H7 (cell line): ENCODE results near the gene ETV6. TPM values are rescaled to one million over a fixed set of nuclear protein-coding genes. Genes with fewer than 3 reads are reported as not detected.

Experiments
- DNase-seq: peaks from one replicate; pipeline ENCODE4 v3.0.0; 2012
- H3K27me3 ChIP-seq: 2 replicates; pipeline ENCODE4 v1.6.0; 2011; ENCODE audit warnings: mild to moderate bottlenecking, low read length; ENCODE audit not compliant: control insufficient read depth, insufficient read depth
- H3K36me3 ChIP-seq: replicated peaks from 2 replicates; pipeline ENCODE4 v1.5.1; 2011; ENCODE audit warnings: low read length; ENCODE audit not compliant: control insufficient read depth, insufficient read depth
- H3K4me3 ChIP-seq: 2 replicates; pipeline ENCODE4 v1.5.1; 2011; ENCODE audit warnings: low read depth, mild to moderate bottlenecking, control low read depth, low read length, moderate library complexity; ENCODE audit not compliant: insufficient read depth
- total RNA-seq: library from RNA; depleted of rRNA; stranded (reverse); fragments of >200 nt; shearing (Covaris generic); gene quantifications from 2 replicates; pipeline ENCODE4 v1.2.3, GENCODE V29; 2014

The ETV6 gene
- total RNA-seq, 1 experiment from 2014 or later, result 5.7 TPM

- no peak for DNase-seq
- no peak overlapping the region for H3K4me3 ChIP-seq
- H3K36me3 ChIP-seq, result no peaks in the 10 kb centered on the region
- H3K27me3 ChIP-seq, result no peaks in the 10 kb centered on the region
These were observed 38.1 kb downstream of the ETV6 start for GRCh38 chr12:11687528-11687927.

GRCh38 chr12:11688379-11688778, 38.9 kb downstream of the ETV6 start:
- H3K27me3 ChIP-seq, result no peaks in the 10 kb centered on the region
- no peak for DNase-seq
- H3K36me3 ChIP-seq, result no peaks in the 10 kb centered on the region
- no peak overlapping the region for H3K4me3 ChIP-seq

GRCh38 chr12:11688831-11689230, 39.4 kb downstream of the ETV6 start:
- no peaks in the 10 kb centered on the region for H3K27me3 ChIP-seq
- DNase-seq, result no peak
- H3K36me3 ChIP-seq, result no peaks in the 10 kb centered on the region
- H3K4me3 ChIP-seq, result no peak overlapping the region

- H3K27me3 ChIP-seq, result no peaks in the 10 kb centered on the region
- no peaks in the 10 kb centered on the region for H3K36me3 ChIP-seq
- no peak for DNase-seq
- no peak overlapping the region for H3K4me3 ChIP-seq
These were observed 40.2 kb downstream of the ETV6 start for GRCh38 chr12:11689591-11690186.

GRCh38 chr12:11693067-11693466, 43.6 kb downstream of the ETV6 start:
- no peak for DNase-seq
- H3K36me3 ChIP-seq, result no peaks in the 10 kb centered on the region
- H3K4me3 ChIP-seq, result no peak overlapping the region
- no peaks in the 10 kb centered on the region for H3K27me3 ChIP-seq

- H3K4me3 ChIP-seq, result no peak overlapping the region
- no peaks in the 10 kb centered on the region for H3K36me3 ChIP-seq
- no peak for DNase-seq
- no peaks in the 10 kb centered on the region for H3K27me3 ChIP-seq
These were observed 44.1 kb downstream of the ETV6 start for GRCh38 chr12:11693601-11694000.

GRCh38 chr12:11694528-11694927, 45.1 kb downstream of the ETV6 start:
- no peak for DNase-seq
- H3K4me3 ChIP-seq, result no peak overlapping the region

GRCh38 chr12:11695321-11695720, 45.8 kb downstream of the ETV6 start:
- no peak for DNase-seq
- Histone ChIP-seq H3K4me3 (no peak overlapping the region), H3K27me3 (no peaks in the 10 kb centered on the region), H3K36me3 (no peaks in the 10 kb centered on the region)

More at GRCh38 chr12:11694528-11694927, 45.1 kb downstream of the ETV6 start:
- H3K27me3 ChIP-seq, result no peaks in the 10 kb centered on the region
- H3K36me3 ChIP-seq, result no peaks in the 10 kb centered on the region

GRCh38 chr12:11696084-11696483, 46.6 kb downstream of the ETV6 start:
- H3K36me3 ChIP-seq, result no peaks in the 10 kb centered on the region
- no peaks in the 10 kb centered on the region for H3K27me3 ChIP-seq
- H3K4me3 ChIP-seq, result no peak overlapping the region
- no peak for DNase-seq

GRCh38 chr12:11697131-11697530, 47.7 kb downstream of the ETV6 start:
- H3K36me3 ChIP-seq, result no peaks in the 10 kb centered on the region

GRCh38 chr12:11697670-11698387, 48.4 kb downstream of the ETV6 start:
- DNase-seq, result no peak
- H3K36me3 ChIP-seq, result no peaks in the 10 kb centered on the region
- H3K27me3 ChIP-seq, result no peaks in the 10 kb centered on the region
- H3K4me3 ChIP-seq, result no peak overlapping the region

More at GRCh38 chr12:11697131-11697530, 47.7 kb downstream of the ETV6 start:
- H3K27me3 ChIP-seq, result no peaks in the 10 kb centered on the region
- no peak overlapping the region for H3K4me3 ChIP-seq
- DNase-seq, result no peak

GRCh38 chr12:11698729-11699128, 49.3 kb downstream of the ETV6 start:
- Histone ChIP-seq H3K4me3 (no peak overlapping the region), H3K27me3 (no peaks in the 10 kb centered on the region), H3K36me3 (no peaks in the 10 kb centered on the region)
- no peak for DNase-seq

GRCh38 chr12:11701433-11701832, 52.0 kb downstream of the ETV6 start:
- no peak for DNase-seq
- no peak overlapping the region for H3K4me3 ChIP-seq
- no peaks in the 10 kb centered on the region for H3K36me3 ChIP-seq
- H3K27me3 ChIP-seq, result no peaks in the 10 kb centered on the region

GRCh38 chr12:11702959-11703358, 53.5 kb downstream of the ETV6 start:
- H3K4me3 ChIP-seq, result no peak overlapping the region
- DNase-seq, result no peak
- no peaks in the 10 kb centered on the region for H3K27me3 ChIP-seq
- no peaks in the 10 kb centered on the region for H3K36me3 ChIP-seq

GRCh38 chr12:11703378-11703777, 53.9 kb downstream of the ETV6 start:
- DNase-seq, result no peak
- Histone ChIP-seq H3K4me3 (no peak overlapping the region), H3K27me3 (no peaks in the 10 kb centered on the region), H3K36me3 (no peaks in the 10 kb centered on the region)
